ENCODE measurements around the gene NKAIN2.

The NKAIN2 gene

DNA sequence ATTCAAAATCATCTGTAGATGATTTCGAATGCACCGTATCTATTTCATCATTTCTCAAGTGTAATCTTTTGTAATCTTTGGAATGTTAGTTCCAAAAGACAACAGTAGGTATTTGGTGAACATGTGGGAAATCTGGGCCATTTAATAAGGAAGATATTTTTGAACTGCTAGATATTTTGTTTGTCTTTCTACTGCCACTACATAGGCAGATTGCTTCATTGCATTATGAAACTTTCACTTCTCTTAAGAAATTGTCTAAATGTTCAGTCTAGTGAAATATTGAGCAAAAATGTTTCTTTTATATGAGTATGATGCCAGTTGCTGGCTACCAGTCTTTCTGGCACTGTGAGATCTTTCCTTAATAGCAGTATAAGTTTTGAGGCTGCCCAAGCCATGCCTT is 630.8 kb downstream of the NKAIN2 start:
- no peak overlapping the region for H3K4me3 ChIP-seq (ENCODE audit: low read depth, low read length)
- no peak for DNase-seq (ENCODE audit: low read depth)
- TF ChIP-seq POLR2A (IDR thresholded peaks at IDR 0.05; ENCODE audit: extremely low read depth, insufficient read length) (no peak), MYC (IDR thresholded peaks at IDR 0.05; ENCODE audit: low read depth, low read length) (no peak)
- TF ChIP-seq, protein P1, sequence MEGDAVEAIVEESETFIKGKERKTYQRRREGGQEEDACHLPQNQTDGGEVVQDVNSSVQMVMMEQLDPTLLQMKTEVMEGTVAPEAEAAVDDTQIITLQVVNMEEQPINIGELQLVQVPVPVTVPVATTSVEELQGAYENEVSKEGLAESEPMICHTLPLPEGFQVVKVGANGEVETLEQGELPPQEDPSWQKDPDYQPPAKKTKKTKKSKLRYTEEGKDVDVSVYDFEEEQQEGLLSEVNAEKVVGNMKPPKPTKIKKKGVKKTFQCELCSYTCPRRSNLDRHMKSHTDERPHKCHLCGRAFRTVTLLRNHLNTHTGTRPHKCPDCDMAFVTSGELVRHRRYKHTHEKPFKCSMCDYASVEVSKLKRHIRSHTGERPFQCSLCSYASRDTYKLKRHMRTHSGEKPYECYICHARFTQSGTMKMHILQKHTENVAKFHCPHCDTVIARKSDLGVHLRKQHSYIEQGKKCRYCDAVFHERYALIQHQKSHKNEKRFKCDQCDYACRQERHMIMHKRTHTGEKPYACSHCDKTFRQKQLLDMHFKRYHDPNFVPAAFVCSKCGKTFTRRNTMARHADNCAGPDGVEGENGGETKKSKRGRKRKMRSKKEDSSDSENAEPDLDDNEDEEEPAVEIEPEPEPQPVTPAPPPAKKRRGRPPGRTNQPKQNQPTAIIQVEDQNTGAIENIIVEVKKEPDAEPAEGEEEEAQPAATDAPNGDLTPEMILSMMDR (IDR thresholded peaks at IDR 0.05; ENCODE audit: low read depth, low read length), result no peak
- TF ChIP-seq, protein P2, sequence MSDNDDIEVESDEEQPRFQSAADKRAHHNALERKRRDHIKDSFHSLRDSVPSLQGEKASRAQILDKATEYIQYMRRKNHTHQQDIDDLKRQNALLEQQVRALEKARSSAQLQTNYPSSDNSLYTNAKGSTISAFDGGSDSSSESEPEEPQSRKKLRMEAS (IDR thresholded peaks at IDR 0.05; ENCODE audit: low read depth, low read length), result no peak

DNA sequence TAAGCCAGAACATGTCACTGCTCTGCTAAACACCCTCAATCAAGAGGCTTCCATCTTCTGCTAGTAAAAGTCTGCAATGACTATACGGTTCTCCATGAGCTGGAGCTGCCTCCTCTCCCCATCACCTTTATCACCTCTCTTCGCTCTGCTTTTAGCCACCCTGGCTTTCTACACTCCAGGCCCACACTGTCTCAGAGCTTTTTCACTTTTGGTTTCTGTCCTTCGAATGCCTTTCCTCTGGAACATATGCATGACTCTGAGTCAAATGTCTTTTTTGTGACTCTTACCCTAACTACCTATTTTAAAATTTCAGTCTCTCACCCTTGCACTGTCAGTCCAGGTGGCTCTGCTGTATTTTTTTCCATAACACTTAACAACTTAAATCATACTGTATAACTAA is 633.1 kb downstream of the NKAIN2 start:
- H3K4me3 ChIP-seq (ENCODE audit: low read depth, low read length), result no peak overlapping the region
- no peak for DNase-seq (ENCODE audit: low read depth)
- no peak for TF ChIP-seq MYC (IDR thresholded peaks at IDR 0.05; ENCODE audit: low read depth, low read length)

DNA sequence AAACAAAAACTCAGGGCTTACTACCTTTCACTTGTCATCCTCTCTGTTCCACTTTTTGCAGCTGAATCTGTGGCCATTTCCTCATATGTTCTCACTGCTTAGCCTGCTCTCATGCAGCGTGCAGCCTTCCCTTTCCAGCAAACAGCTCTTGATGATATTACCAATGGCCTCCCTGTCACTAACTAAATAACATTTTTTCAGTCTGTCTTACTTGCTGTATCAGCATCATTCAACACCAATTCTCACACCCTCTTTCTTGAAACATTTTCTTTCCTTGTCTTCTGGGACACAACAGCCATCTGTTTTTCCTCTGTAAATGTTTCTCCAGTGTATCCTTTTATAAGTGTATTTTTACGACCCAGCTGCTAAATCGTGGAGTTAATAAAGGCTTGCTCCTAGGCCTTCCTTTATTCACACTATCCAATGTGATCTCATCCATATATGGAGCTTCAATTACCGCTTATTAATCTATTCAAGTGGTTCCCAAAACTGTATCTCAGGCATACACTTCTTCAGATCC is 634.9 kb downstream of the NKAIN2 start:
- TF ChIP-seq MYC (IDR thresholded peaks at IDR 0.05; ENCODE audit: low read depth, low read length), result no peak
- TF ChIP-seq, protein P1 (IDR thresholded peaks at IDR 0.05; ENCODE audit: low read depth, low read length), result no peak
- TF ChIP-seq POLR2A (IDR thresholded peaks at IDR 0.05; ENCODE audit: extremely low read depth, insufficient read length), result no peak
- TF ChIP-seq, protein P2 (IDR thresholded peaks at IDR 0.05; ENCODE audit: low read depth, low read length), result no peak
- no peak overlapping the region for H3K4me3 ChIP-seq (ENCODE audit: low read depth, low read length)
- no peak for DNase-seq (ENCODE audit: low read depth)

DNA sequence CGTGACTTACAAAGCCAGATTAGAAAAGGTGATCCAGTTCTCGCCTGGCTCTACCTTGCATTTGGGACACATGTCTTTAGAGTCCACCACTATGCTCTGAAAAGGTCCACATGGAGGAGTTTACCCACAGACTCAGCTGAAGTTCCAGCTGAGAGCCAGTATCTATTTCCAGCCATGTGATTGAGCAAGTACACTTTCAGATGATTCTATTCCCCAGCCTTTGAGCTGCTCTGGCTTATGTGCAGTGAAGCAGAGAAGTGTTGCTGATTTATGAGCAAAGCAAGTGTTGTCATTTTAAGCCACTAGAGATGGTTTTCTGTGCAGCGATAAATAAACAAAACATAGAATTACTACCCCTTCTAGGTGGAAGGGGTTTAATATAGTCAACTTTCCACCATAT is 637.8 kb downstream of the NKAIN2 start:
- no peak overlapping the region for H3K4me3 ChIP-seq (ENCODE audit: low read depth, low read length)
- TF ChIP-seq, protein P1 (IDR thresholded peaks at IDR 0.05; ENCODE audit: low read depth, low read length), result no peak
- TF ChIP-seq MYC (IDR thresholded peaks at IDR 0.05; ENCODE audit: low read depth, low read length), result no peak
- TF ChIP-seq POLR2A (IDR thresholded peaks at IDR 0.05; ENCODE audit: extremely low read depth, insufficient read length), result no peak
- TF ChIP-seq, protein P2 (IDR thresholded peaks at IDR 0.05; ENCODE audit: low read depth, low read length), result no peak
- DNase-seq (ENCODE audit: low read depth), result no peak

DNA sequence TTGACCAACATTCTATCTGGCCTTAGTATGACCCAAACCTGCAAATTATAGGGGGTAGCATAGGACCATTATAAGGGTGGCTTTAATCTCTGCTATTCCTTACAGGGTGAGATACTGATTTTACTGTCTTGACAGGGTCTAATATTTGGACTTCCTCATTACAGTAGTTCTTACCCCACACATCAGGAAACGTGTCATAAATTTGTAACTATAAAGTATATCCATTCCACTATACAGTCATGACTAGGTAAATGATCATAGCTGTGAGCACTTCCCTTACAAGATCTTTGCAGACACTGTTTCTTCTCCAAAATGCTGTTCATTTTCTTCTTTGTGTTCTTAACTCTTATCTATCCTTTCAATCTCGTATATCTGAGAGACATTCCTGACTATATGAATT is 639.9 kb downstream of the NKAIN2 start:
- no peak for DNase-seq (ENCODE audit: low read depth)
- TF ChIP-seq, protein P1 (IDR thresholded peaks at IDR 0.05; ENCODE audit: low read depth, low read length), result no peak
- TF ChIP-seq MYC (IDR thresholded peaks at IDR 0.05; ENCODE audit: low read depth, low read length) (no peak), POLR2A (IDR thresholded peaks at IDR 0.05; ENCODE audit: extremely low read depth, insufficient read length) (no peak)
- TF ChIP-seq, protein P2 (IDR thresholded peaks at IDR 0.05; ENCODE audit: low read depth, low read length), result no peak
- no peak overlapping the region for H3K4me3 ChIP-seq (ENCODE audit: low read depth, low read length)

DNA sequence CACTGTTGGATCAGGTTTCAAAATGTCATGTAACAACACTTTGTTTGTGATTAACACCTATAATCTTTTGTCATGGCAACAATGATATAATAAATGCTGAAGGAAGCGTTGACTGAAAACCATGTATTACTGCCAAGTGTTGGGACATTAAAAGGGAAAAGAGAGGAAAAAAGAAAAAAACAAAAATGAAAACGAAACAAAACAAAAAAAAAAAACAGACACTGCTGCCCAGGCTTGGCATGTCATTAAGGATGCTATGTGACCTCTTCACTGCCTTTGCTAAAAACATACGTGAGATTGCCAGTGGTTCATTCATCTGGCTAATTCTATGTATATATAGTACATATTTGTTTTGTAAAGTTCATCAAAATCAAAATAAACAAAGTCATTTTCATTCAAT is 641.9 kb downstream of the NKAIN2 start:
- DNase-seq (ENCODE audit: low read depth), result no peak
- H3K4me3 ChIP-seq (ENCODE audit: low read depth, low read length), result no peak overlapping the region
- TF ChIP-seq MYC (IDR thresholded peaks at IDR 0.05; ENCODE audit: low read depth, low read length) (no peak), POLR2A (IDR thresholded peaks at IDR 0.05; ENCODE audit: extremely low read depth, insufficient read length) (no peak)
- TF ChIP-seq, protein P2 (IDR thresholded peaks at IDR 0.05; ENCODE audit: low read depth, low read length), result no peak
- TF ChIP-seq, protein P1 (IDR thresholded peaks at IDR 0.05; ENCODE audit: low read depth, low read length), result no peak
